GM21360 (cell line): ENCODE measurements around the gene TIAM2.

Experiments
- ATAC-seq: cut with Tn5 transposase; IDR thresholded peaks from one replicate; pipeline ENCODE4 v1.9.1; 2021; ENCODE audit warnings: mild to moderate bottlenecking, moderate library complexity; ENCODE audit not compliant: unreplicated experiment

The TIAM2 gene

GRCh38 chr6:155055729-155056128 lies 60.6 kb downstream of the TIAM2 start:
- ATAC-seq = no peak

- no peak for ATAC-seq
These were observed 61.6 kb downstream of the TIAM2 start for GRCh38 chr6:155056756-155057155.

- no peak for ATAC-seq
These were observed 66.3 kb downstream of the TIAM2 start for GRCh38 chr6:155061381-155061780.

- no peak for ATAC-seq
These were observed 67.8 kb downstream of the TIAM2 start for GRCh38 chr6:155062866-155063341.

- no peak for ATAC-seq
These were observed 69.2 kb downstream of the TIAM2 start for GRCh38 chr6:155064303-155064702.

- ATAC-seq = no peak
These were observed 71.2 kb downstream of the TIAM2 start for GRCh38 chr6:155066361-155066760.

- no peak for ATAC-seq
These were observed 72.0 kb downstream of the TIAM2 start for GRCh38 chr6:155066921-155067680.

- ATAC-seq = no peak
These were observed 73.0 kb downstream of the TIAM2 start for GRCh38 chr6:155067956-155068615.

GRCh38 chr6:155069543-155069942 lies 74.4 kb downstream of the TIAM2 start:
- ATAC-seq = no peak

- no peak for ATAC-seq
These were observed 81.0 kb downstream of the TIAM2 start for GRCh38 chr6:155075930-155076695.

GRCh38 chr6:155077331-155077730 lies 82.2 kb downstream of the TIAM2 start:
- ATAC-seq = no peak

GRCh38 chr6:155077784-155078183 lies 82.7 kb downstream of the TIAM2 start:
- no peak for ATAC-seq

GRCh38 chr6:155078331-155078745 lies 83.2 kb downstream of the TIAM2 start:
- no peak for ATAC-seq

- no peak for ATAC-seq
These were observed 84.9 kb downstream of the TIAM2 start for GRCh38 chr6:155079985-155080452.

- no peak for ATAC-seq
These were observed 86.0 kb downstream of the TIAM2 start for GRCh38 chr6:155080881-155081845.

- ATAC-seq = no peak
These were observed 89.5 kb downstream of the TIAM2 start for GRCh38 chr6:155084431-155085123.

- no peak for ATAC-seq
These were observed 90.6 kb downstream of the TIAM2 start for GRCh38 chr6:155085582-155086257.

- ATAC-seq = no peak
These were observed 93.7 kb downstream of the TIAM2 start for GRCh38 chr6:155088856-155089255.

- ATAC-seq = no peak
These were observed 94.6 kb downstream of the TIAM2 start for GRCh38 chr6:155089746-155090145.
